Tibial artery (tissue), 4 donors: Measurements from ENCODE around the gene TEX2.

Source experiments
- DNase-seq, 2 donors: peaks; one replicate each; pipeline ENCODE4 v3.0.0-alpha.2; 2019
- H3K27ac ChIP-seq, 2 donors: fragments of 200-600 bp; sonication (generic) in 1 of 2; 1 replicate in 1 of 2; 2 replicates in 1 of 2; pipeline ENCODE4 v1.5.1; 2018 to 2019; ENCODE audit warnings: mild to moderate bottlenecking in 1 of 2
- H3K27me3 ChIP-seq, 2 donors: fragments of 200-600 bp; sonication (generic) in 1 of 2; one replicate each; pipeline versions ENCODE4 v1.5.1 to v1.6.0; 2016 to 2019
- H3K36me3 ChIP-seq, 3 donors: fragments of 200-600 bp; sonication (generic) in 2 of 3; one replicate each; pipeline ENCODE4 v1.5.1; 2016 to 2019; ENCODE audit warnings: mild to moderate bottlenecking in 2 of 3
- H3K4me1 ChIP-seq, 4 donors: fragments of 200-600 bp; sonication (generic) in 2 of 4; 1 replicate in 3 of 4; 2 replicates in 1 of 4; pipeline ENCODE4 v1.5.1; 2016 to 2019
- H3K4me3 ChIP-seq, 2 donors: fragments of 200-600 bp; sonication (generic) in 1 of 2; 1 replicate in 1 of 2; 2 replicates in 1 of 2; pipeline ENCODE4 v1.5.1; 2018 to 2019; ENCODE audit warnings: mild to moderate bottlenecking in 2 of 2
- H3K9me3 ChIP-seq, 3 donors: fragments of 200-600 bp; sonication (generic) in 1 of 3; one replicate each; pipeline ENCODE4 v1.5.1; 2016 to 2019
- intact Hi-C: fragments of 100-400 bp; cut with DNase I; formaldehyde crosslinking; loops from one replicate; pipeline ENCODE4 v1.15.0; 2023; ENCODE audit warnings: low total_unique reads
- TF ChIP-seq, protein P1 (sequence below), 2 experiments: fragments of 200-600 bp in 1 of 2; fragments of 450-650 bp in 1 of 2; IDR thresholded peaks; one replicate each; pipeline ENCODE4 v1.5.1; 2017 to 2019; ENCODE audit warnings: antibody characterized with exemption in 2 of 2, mild to moderate bottlenecking in 1 of 2, moderate library complexity in 1 of 2

Gene TEX2

GRCh38 chr17:64154313-64154695 is 108.8 kb downstream of the TEX2 start:
- intact Hi-C loops, result loop anchor here (5.0 kb wide), 1 partner anchor 108 kb away; the partner anchor contains the start of gene TEX2
- H3K4me1 ChIP-seq, result peaks cover 0 to 29% (median 25%) of the 10 kb centered on the region in 4 donors

GRCh38 chr17:64153565-64154312 is 109.3 kb downstream of the TEX2 start:
- Histone ChIP-seq H3K36me3 (peaks cover 0 to 40% (median 19%) of the 10 kb centered on the region in 3 donors), H3K27me3 (no peaks in the 10 kb centered on the region), H3K4me1 (peaks cover 0 to 29% (median 24%) of the 10 kb centered on the region in 4 donors), H3K27ac (peak overlapping the region in 1 of 2 donors; percentile 48), H3K9me3 (no peaks in the 10 kb centered on the region), H3K4me3 (no peak overlapping the region)
- intact Hi-C loops, result loop anchor here (5.0 kb wide), 1 partner anchor 109 kb away; the partner anchor contains the start of gene TEX2
- DNase-seq, result no peak
- TF ChIP-seq, protein P1, sequence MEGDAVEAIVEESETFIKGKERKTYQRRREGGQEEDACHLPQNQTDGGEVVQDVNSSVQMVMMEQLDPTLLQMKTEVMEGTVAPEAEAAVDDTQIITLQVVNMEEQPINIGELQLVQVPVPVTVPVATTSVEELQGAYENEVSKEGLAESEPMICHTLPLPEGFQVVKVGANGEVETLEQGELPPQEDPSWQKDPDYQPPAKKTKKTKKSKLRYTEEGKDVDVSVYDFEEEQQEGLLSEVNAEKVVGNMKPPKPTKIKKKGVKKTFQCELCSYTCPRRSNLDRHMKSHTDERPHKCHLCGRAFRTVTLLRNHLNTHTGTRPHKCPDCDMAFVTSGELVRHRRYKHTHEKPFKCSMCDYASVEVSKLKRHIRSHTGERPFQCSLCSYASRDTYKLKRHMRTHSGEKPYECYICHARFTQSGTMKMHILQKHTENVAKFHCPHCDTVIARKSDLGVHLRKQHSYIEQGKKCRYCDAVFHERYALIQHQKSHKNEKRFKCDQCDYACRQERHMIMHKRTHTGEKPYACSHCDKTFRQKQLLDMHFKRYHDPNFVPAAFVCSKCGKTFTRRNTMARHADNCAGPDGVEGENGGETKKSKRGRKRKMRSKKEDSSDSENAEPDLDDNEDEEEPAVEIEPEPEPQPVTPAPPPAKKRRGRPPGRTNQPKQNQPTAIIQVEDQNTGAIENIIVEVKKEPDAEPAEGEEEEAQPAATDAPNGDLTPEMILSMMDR (IDR thresholded peaks at IDR 0.05), result no peak

More at GRCh38 chr17:64154313-64154695, 108.8 kb downstream of the TEX2 start:
- Histone ChIP-seq H3K9me3 (no peaks in the 10 kb centered on the region), H3K36me3 (peaks cover 0 to 39% (median 16%) of the 10 kb centered on the region in 3 donors), H3K4me3 (no peak overlapping the region), H3K27ac (no peak overlapping the region), H3K27me3 (no peaks in the 10 kb centered on the region)
- DNase-seq, result peak in 1 of 2 donors; percentile 61
- TF ChIP-seq, protein P1 (IDR thresholded peaks at IDR 0.05), result no peak

- no peaks in the 10 kb centered on the region for H3K9me3 ChIP-seq
- TF ChIP-seq, protein P1 (IDR thresholded peaks at IDR 0.05), result no peak
- H3K4me3 ChIP-seq, result no peak overlapping the region
- H3K36me3 ChIP-seq, result peaks cover 0 to 46% (median 22%) of the 10 kb centered on the region in 3 donors
- intact Hi-C loops, result loop anchor here (5.0 kb wide), 1 partner anchor 110 kb away; the partner anchor contains the start of gene TEX2
- DNase-seq, result no peak
- peak overlapping the region; percentile 26 to 48 for H3K27ac ChIP-seq
- peaks cover 0 to 36% (median 31%) of the 10 kb centered on the region in 4 donors for H3K4me1 ChIP-seq
- H3K27me3 ChIP-seq, result no peaks in the 10 kb centered on the region
Observed at GRCh38 chr17:64152428-64153125, 110.5 kb downstream of the TEX2 start.

- Histone ChIP-seq H3K9me3 (no peaks in the 10 kb centered on the region), H3K4me3 (no peak overlapping the region), H3K27ac (no peak overlapping the region), H3K27me3 (no peaks in the 10 kb centered on the region), H3K36me3 (peaks cover 0 to 46% (median 22%) of the 10 kb centered on the region in 3 donors), H3K4me1 (peaks cover 0 to 38% (median 30%) of the 10 kb centered on the region in 4 donors)
- intact Hi-C loops, result loop anchor here (5.0 kb wide), 1 partner anchor 111 kb away; the partner anchor contains the start of gene TEX2
- TF ChIP-seq, protein P1 (IDR thresholded peaks at IDR 0.05), result no peak
- no peak for DNase-seq
Observed at GRCh38 chr17:64151016-64151368, 112.1 kb downstream of the TEX2 start.

- H3K27me3 ChIP-seq, result no peaks in the 10 kb centered on the region
- H3K4me3 ChIP-seq, result no peak overlapping the region
- DNase-seq, result peak; percentile 68 to 76
- peaks cover 0 to 46% (median 22%) of the 10 kb centered on the region in 3 donors for H3K36me3 ChIP-seq
- H3K4me1 ChIP-seq, result peaks cover 0 to 32% (median 25%) of the 10 kb centered on the region in 4 donors
- no peaks in the 10 kb centered on the region for H3K9me3 ChIP-seq
- H3K27ac ChIP-seq, result peak overlapping the region; percentile 32 to 43
- TF ChIP-seq, protein P1 (IDR thresholded peaks at IDR 0.05), result no peak
- intact Hi-C loops, result loop anchor here (5.0 kb wide), 1 partner anchor 112 kb away; the partner anchor contains the start of gene TEX2
Observed at GRCh38 chr17:64150237-64151015, 112.6 kb downstream of the TEX2 start.
